Measurements from ENCODE around the gene KDM4F.
A peak's percentile ranks its signal among the peaks of the same experiment; 100 is the strongest.
"Not testable (repeated sequence)": the region's sequence is repeated elsewhere in the genome, so short reads cannot be mapped to it uniquely, and the experiment has no call there.

Gene KDM4F

GRCh38 chr11:95035316-95035715 lies 13.9 kb upstream of the KDM4F start:
- no peak for FAIRE-seq
- TF ChIP-seq TAF1 (IDR thresholded peaks at IDR 0.05; ENCODE audit: low read depth, low read length) (no peak), PAX5 (IDR thresholded peaks at IDR 0.05; ENCODE audit: insufficient read depth, low read length, severe bottlenecking) (no peak), POLR2A (IDR thresholded peaks at IDR 0.05; ENCODE audit: low read depth, low read length) (no peak), SPI1 (IDR thresholded peaks at IDR 0.05; ENCODE audit: low read depth, low read length) (no peak), POU2F2 (IDR thresholded peaks at IDR 0.05; ENCODE audit: low read depth, low read length) (no peak), POLR2AphosphoS5 (IDR thresholded peaks at IDR 0.05; ENCODE audit: low read depth, low read length) (no peak)
- no peak for DNase-seq (ENCODE audit: insufficient read length, low spot score)

GRCh38 chr11:95037356-95038035 lies 11.7 kb upstream of the KDM4F start:
- FAIRE-seq; DNase-seq (ENCODE audit: insufficient read length, low spot score): not testable (repeated sequence)

GRCh38 chr11:95042239-95042638 lies 7.0 kb upstream of the KDM4F start:
- no peak for DNase-seq (ENCODE audit: insufficient read length, low spot score)
- no peak for TF ChIP-seq POLR2AphosphoS5 (IDR thresholded peaks at IDR 0.05; ENCODE audit: low read depth, low read length)
- FAIRE-seq: no peak

- TF ChIP-seq POLR2A (IDR thresholded peaks at IDR 0.05; ENCODE audit: low read depth, low read length): no peak
- no peak for TF ChIP-seq POLR2AphosphoS5 (IDR thresholded peaks at IDR 0.05; ENCODE audit: low read depth, low read length)
- no peak for TF ChIP-seq PAX5 (IDR thresholded peaks at IDR 0.05; ENCODE audit: insufficient read depth, low read length, severe bottlenecking)
- no peak for TF ChIP-seq POU2F2 (IDR thresholded peaks at IDR 0.05; ENCODE audit: low read depth, low read length)
- no peak for TF ChIP-seq TAF1 (IDR thresholded peaks at IDR 0.05; ENCODE audit: low read depth, low read length)
- TF ChIP-seq SPI1 (IDR thresholded peaks at IDR 0.05; ENCODE audit: low read depth, low read length): no peak
- DNase-seq (ENCODE audit: insufficient read length, low spot score) (no peak), FAIRE-seq (no peak)
These were observed 6.3 kb upstream of the KDM4F start for GRCh38 chr11:95042906-95043305.

- TF ChIP-seq TAF1 (IDR thresholded peaks at IDR 0.05; ENCODE audit: low read depth, low read length) (no peak), POLR2A (IDR thresholded peaks at IDR 0.05; ENCODE audit: low read depth, low read length) (no peak), POU2F2 (IDR thresholded peaks at IDR 0.05; ENCODE audit: low read depth, low read length) (no peak), PAX5 (IDR thresholded peaks at IDR 0.05; ENCODE audit: insufficient read depth, low read length, severe bottlenecking) (no peak), POLR2AphosphoS5 (IDR thresholded peaks at IDR 0.05; ENCODE audit: low read depth, low read length) (no peak), SPI1 (IDR thresholded peaks at IDR 0.05; ENCODE audit: low read depth, low read length) (no peak)
- FAIRE-seq (no peak), DNase-seq (ENCODE audit: insufficient read length, low spot score) (no peak)
These were observed 5.2 kb upstream of the KDM4F start for GRCh38 chr11:95044010-95044409.

GRCh38 chr11:95045812-95046211 lies 3.4 kb upstream of the KDM4F start:
- no peak for FAIRE-seq
- no peak for DNase-seq (ENCODE audit: insufficient read length, low spot score)
- no peak for TF ChIP-seq POU2F2 (IDR thresholded peaks at IDR 0.05; ENCODE audit: low read depth, low read length)
- TF ChIP-seq TAF1 (IDR thresholded peaks at IDR 0.05; ENCODE audit: low read depth, low read length): no peak
- no peak for TF ChIP-seq POLR2A (IDR thresholded peaks at IDR 0.05; ENCODE audit: low read depth, low read length)
- no peak for TF ChIP-seq SPI1 (IDR thresholded peaks at IDR 0.05; ENCODE audit: low read depth, low read length)
- no peak for TF ChIP-seq POLR2AphosphoS5 (IDR thresholded peaks at IDR 0.05; ENCODE audit: low read depth, low read length)
- TF ChIP-seq PAX5 (IDR thresholded peaks at IDR 0.05; ENCODE audit: insufficient read depth, low read length, severe bottlenecking): no peak

- TF ChIP-seq POLR2A (IDR thresholded peaks at IDR 0.05; ENCODE audit: low read depth, low read length): no peak
- no peak for DNase-seq (ENCODE audit: insufficient read length, low spot score)
- FAIRE-seq: no peak
These were observed 1.5 kb downstream of the KDM4F start for GRCh38 chr11:95050595-95051202.

GRCh38 chr11:95054356-95054755 lies 5.1 kb downstream of the KDM4F start:
- no peak for DNase-seq (ENCODE audit: insufficient read length, low spot score)
- no peak for FAIRE-seq
- TF ChIP-seq POLR2AphosphoS5 (IDR thresholded peaks at IDR 0.05; ENCODE audit: low read depth, low read length): no peak
- no peak for TF ChIP-seq POU2F2 (IDR thresholded peaks at IDR 0.05; ENCODE audit: low read depth, low read length)
- TF ChIP-seq PAX5 (IDR thresholded peaks at IDR 0.05; ENCODE audit: insufficient read depth, low read length, severe bottlenecking): no peak
- TF ChIP-seq SPI1 (IDR thresholded peaks at IDR 0.05; ENCODE audit: low read depth, low read length): no peak
- no peak for TF ChIP-seq POLR2A (IDR thresholded peaks at IDR 0.05; ENCODE audit: low read depth, low read length)
- TF ChIP-seq TAF1 (IDR thresholded peaks at IDR 0.05; ENCODE audit: low read depth, low read length): no peak

GRCh38 chr11:95055283-95055897 lies 6.2 kb downstream of the KDM4F start:
- no peak for DNase-seq (ENCODE audit: insufficient read length, low spot score)
- peak; percentile 42 for TF ChIP-seq PAX5 (IDR thresholded peaks at IDR 0.05; ENCODE audit: insufficient read depth, low read length, severe bottlenecking)
- no peak for TF ChIP-seq SPI1 (IDR thresholded peaks at IDR 0.05; ENCODE audit: low read depth, low read length)
- FAIRE-seq: peak; percentile 87

GRCh38 chr11:95057959-95058358 lies 8.7 kb downstream of the KDM4F start:
- FAIRE-seq (no peak), DNase-seq (ENCODE audit: insufficient read length, low spot score) (no peak)
- no peak for TF ChIP-seq PAX5 (IDR thresholded peaks at IDR 0.05; ENCODE audit: insufficient read depth, low read length, severe bottlenecking)
- TF ChIP-seq TAF1 (IDR thresholded peaks at IDR 0.05; ENCODE audit: low read depth, low read length): no peak
- TF ChIP-seq SPI1 (IDR thresholded peaks at IDR 0.05; ENCODE audit: low read depth, low read length): no peak
- TF ChIP-seq POLR2AphosphoS5 (IDR thresholded peaks at IDR 0.05; ENCODE audit: low read depth, low read length): no peak
- no peak for TF ChIP-seq POLR2A (IDR thresholded peaks at IDR 0.05; ENCODE audit: low read depth, low read length)
- TF ChIP-seq POU2F2 (IDR thresholded peaks at IDR 0.05; ENCODE audit: low read depth, low read length): no peak
